GM10248 (cell line): Measurements from ENCODE around the gene MLLT10.

Experiments
- CTCF ChIA-PET: fragments of 300-600 bp; sonication (Branson Sonifier 250); formaldehyde crosslinking; extraction: SDS; loops from one replicate; lab custom pipeline; 2021; ENCODE audit warnings: antibody characterized with exemption; lab: Yijun Ruan, JAX
- POLR2A ChIA-PET: fragments of 350-650 bp; sonication (Branson Sonifier 250); formaldehyde crosslinking; extraction: SDS; loops from one replicate; lab custom pipeline; 2020; ENCODE audit warnings: antibody characterized with exemption; lab: Yijun Ruan, JAX
- DNase-seq: peaks from one replicate; pipeline ENCODE4 v3.0.0; 2012; ENCODE audit errors: extremely low spot score
- CTCF ChIP-seq: IDR thresholded peaks from 2 replicates; pipeline ENCODE4 v1.5.1; 2012; ENCODE audit warnings: mild to moderate bottlenecking, low read depth; ENCODE audit errors: extremely low read depth, missing control alignments, control extremely low read depth

Gene MLLT10

GRCh38 chr10:21533467-21534279 is at the start of gene MLLT10:
Gene MLLT10 (plus strand): TSS chr10:21534232. CDS start chr10:21534645, 413 bp downstream.
- ChIA-PET POLR2A (no interaction called here), CTCF (interaction anchor here (1.3 kb wide), 1 partner anchor 37 kb away, joined by 5 read pairs; no protein-coding TSS in a partner anchor)
- DNase-seq, result peak; percentile 93
- no peak for TF ChIP-seq CTCF

DNA sequence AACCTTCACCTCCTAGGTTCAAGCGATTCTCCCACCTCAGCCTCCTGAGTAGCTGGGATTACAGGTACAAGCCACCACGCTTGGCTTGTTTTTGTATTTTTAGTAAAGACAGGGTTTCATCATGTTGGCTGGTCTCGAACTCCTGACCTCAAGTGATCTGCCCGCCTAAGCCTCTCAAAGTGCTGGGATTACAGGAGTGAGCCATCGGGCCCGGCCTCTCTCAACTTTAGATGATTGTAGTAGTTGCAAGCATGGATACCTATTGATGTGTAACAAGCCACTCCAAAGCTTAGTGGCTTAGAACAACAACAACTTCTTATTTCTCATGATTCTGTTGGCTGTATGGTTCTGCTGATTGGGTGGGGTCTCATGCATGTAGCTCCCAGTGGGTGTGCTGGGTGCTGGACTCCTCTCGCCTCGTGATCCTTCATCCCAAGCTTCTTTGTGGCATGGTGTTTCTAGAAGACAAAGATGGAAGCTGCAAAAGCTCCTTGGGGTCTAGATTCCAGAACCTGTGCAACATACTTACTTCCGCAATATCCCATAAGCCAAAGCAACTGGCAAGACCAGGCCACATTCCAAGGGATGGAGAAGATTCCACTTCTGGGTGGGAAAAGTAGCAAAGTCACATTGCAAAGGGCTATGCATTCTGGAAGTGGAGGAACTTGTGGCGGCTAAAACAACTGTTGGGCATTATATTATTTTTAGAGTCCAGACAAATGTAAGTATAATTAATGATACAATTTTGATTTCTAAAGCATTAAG is 46.4 kb upstream of the MLLT10 start:
- TF ChIP-seq CTCF, result no peak
- ChIA-PET POLR2A (no interaction called here), CTCF (interaction anchor here (1.0 to 1.6 kb wide), 2 partner anchors 8 to 12 kb away, joined by 3 to 4 read pairs; no protein-coding TSS in a partner anchor)
- no peak for DNase-seq

DNA sequence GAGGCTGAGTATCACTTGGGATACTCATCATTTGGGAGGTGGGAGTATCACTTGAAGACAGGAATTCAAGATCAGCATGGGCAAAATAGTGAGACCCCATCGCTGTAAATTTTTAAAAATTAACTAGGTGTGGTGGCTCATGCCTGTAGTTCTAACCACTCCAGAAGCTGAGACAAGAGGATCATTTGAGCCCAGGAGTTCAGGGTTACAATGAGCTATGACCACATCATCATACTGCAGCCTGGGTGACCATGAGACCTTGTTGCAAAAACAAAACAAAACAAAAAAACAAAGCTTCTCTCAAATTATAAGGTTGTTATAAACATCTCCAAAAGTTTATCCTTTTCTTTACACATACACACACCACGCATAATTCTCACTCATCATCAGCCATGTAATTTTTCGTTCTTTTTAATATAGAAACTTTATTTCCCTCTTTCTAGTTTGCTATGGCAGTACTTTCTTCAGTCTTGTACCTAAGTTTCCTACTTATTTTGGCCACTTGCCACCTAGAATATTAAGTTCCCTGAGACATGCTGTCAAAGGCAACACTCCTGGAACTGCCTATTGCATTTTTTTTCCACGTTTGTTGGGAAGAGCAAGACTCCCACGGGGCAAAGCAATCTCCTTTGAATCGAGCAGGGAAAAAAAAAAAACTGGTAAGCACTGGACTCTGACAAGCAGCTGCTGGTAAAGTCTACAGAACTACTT is 45.6 kb upstream of the MLLT10 start:
- ChIA-PET CTCF (interaction anchor here (1.4 to 1.6 kb wide), 2 partner anchors 12 to 503 kb away, joined by 3 read pairs; no protein-coding TSS in a partner anchor), POLR2A (no interaction called here)
- no peak for TF ChIP-seq CTCF
- DNase-seq, result peak; percentile 1

- no peak for DNase-seq
- ChIA-PET POLR2A (no interaction called here), CTCF (interaction anchor here (1.1 to 1.5 kb wide), 3 partner anchors 11 to 503 kb away, joined by 3 to 4 read pairs (median 3); no protein-coding TSS in a partner anchor)
- no peak for TF ChIP-seq CTCF
Measured at GRCh38 chr10:21488957-21489446, 45.0 kb upstream of the MLLT10 start.

GRCh38 chr10:21490028-21490710 is 43.9 kb upstream of the MLLT10 start:
- no peak for TF ChIP-seq CTCF
- CTCF ChIA-PET, result interaction anchor here (1.1 to 1.5 kb wide), 3 partner anchors 10 to 240 kb away, joined by 3 to 4 read pairs (median 3); no protein-coding TSS in a partner anchor
- DNase-seq, result no peak
- POLR2A ChIA-PET, result no interaction called here
